GM23338 (cell line): ENCODE measurements around the gene AQP1. TPM values are rescaled to one million over a fixed set of nuclear protein-coding genes. Genes with fewer than 3 reads are reported as not detected.

Experiments
- ATAC-seq: fragments of 200-7000 bp; cut with Tn5 transposase; 3 replicates; pipeline ENCODE4 v1.9.1; 2020
- DNase-seq: peaks from one replicate; pipeline ENCODE4 v3.0.0-alpha.2; 2015; ENCODE audit warnings: low spot score
- H2AFZ ChIP-seq: fragments of 200-600 bp; sonication (generic); 2 replicates; pipeline ENCODE4 v1.8.0; 2016; ENCODE audit warnings: antibody characterized with exemption, mild to moderate bottlenecking, moderate library complexity
- H3F3A ChIP-seq: fragments of 200-600 bp; sonication (generic); replicated peaks from 2 replicates; pipeline ENCODE4 v1.8.0; 2017; ENCODE audit warnings: antibody characterized with exemption, mixed run types, low read depth
- H3K27ac ChIP-seq: fragments of 200-600 bp; sonication (generic); 2 replicates; pipeline ENCODE4 v1.6.1; 2016; ENCODE audit warnings: low read depth
- H3K27me3 ChIP-seq: fragments of 200-600 bp; sonication (generic); 2 replicates; pipeline ENCODE4 v1.8.0; 2016; ENCODE audit warnings: mild to moderate bottlenecking, mixed run types, moderate library complexity; ENCODE audit not compliant: insufficient read depth
- H3K36me3 ChIP-seq: fragments of 200-600 bp; sonication (generic); 2 replicates; pipeline ENCODE4 v1.8.0; 2016; ENCODE audit warnings: mild to moderate bottlenecking; ENCODE audit not compliant: insufficient read depth
- H3K4me1 ChIP-seq: fragments of 200-600 bp; sonication (generic); 2 replicates; pipeline ENCODE4 v1.8.0; 2016; ENCODE audit warnings: mild to moderate bottlenecking, moderate library complexity; ENCODE audit not compliant: insufficient read depth
- H3K4me2 ChIP-seq: fragments of 200-600 bp; sonication (generic); 2 replicates; pipeline ENCODE4 v1.7.1; 2017; ENCODE audit warnings: mixed run types
- H3K4me3 ChIP-seq: fragments of 200-600 bp; sonication (generic); 2 replicates; pipeline ENCODE4 v1.6.1; 2016; ENCODE audit warnings: mixed run types
- H3K79me2 ChIP-seq: fragments of 200-600 bp; sonication (generic); replicated peaks from 2 replicates; pipeline ENCODE4 v1.8.0; 2017; ENCODE audit warnings: mild to moderate bottlenecking; ENCODE audit not compliant: insufficient read depth
- H3K9me2 ChIP-seq: fragments of 200-600 bp; sonication (generic); 2 replicates; pipeline ENCODE4 v1.8.0; 2017; ENCODE audit not compliant: insufficient read depth
- H4K20me1 ChIP-seq: fragments of 200-600 bp; sonication (generic); replicated peaks from 2 replicates; pipeline ENCODE4 v1.8.0; 2017; ENCODE audit warnings: mild to moderate bottlenecking; ENCODE audit not compliant: insufficient read depth
- H3K27ac Mint-ChIP-seq: 2 replicates; pipeline ENCODE4 v1.8.0; 2020; ENCODE audit warnings: inconsistent platforms, mild to moderate bottlenecking, moderate library complexity, mixed read lengths
- H3K27me3 Mint-ChIP-seq: 3 replicates; pipeline ENCODE4 v1.8.0; 2022; ENCODE audit warnings: low read depth, mild to moderate bottlenecking, moderate library complexity, mixed read lengths, inconsistent platforms; ENCODE audit not compliant: insufficient read depth, poor library complexity
- H3K36me3 Mint-ChIP-seq: 3 replicates; pipeline ENCODE4 v1.8.0; 2021; ENCODE audit warnings: low read depth, mild to moderate bottlenecking, inconsistent platforms, moderate library complexity, mixed read lengths
- H3K4me1 Mint-ChIP-seq: 3 replicates; pipeline ENCODE4 v1.8.0; 2020; ENCODE audit warnings: mild to moderate bottlenecking, inconsistent platforms, mixed read lengths
- H3K4me3 Mint-ChIP-seq: 3 replicates; pipeline ENCODE4 v1.8.0; 2021; ENCODE audit warnings: moderate library complexity, mild to moderate bottlenecking, inconsistent platforms, mixed read lengths
- H3K9me3 Mint-ChIP-seq: 3 replicates; pipeline ENCODE4 v1.8.0; 2020; ENCODE audit warnings: moderate library complexity, mild to moderate bottlenecking, inconsistent platforms, mixed read lengths
- EZH2 ChIP-seq: fragments of 200-600 bp; sonication (generic); IDR thresholded peaks from one replicate; pipeline ENCODE4 v1.8.0; 2017; ENCODE audit warnings: antibody characterized with exemption, mild to moderate bottlenecking, low read depth; ENCODE audit not compliant: unreplicated experiment
- POLR2AphosphoS5 ChIP-seq: IDR thresholded peaks from 2 replicates; pipeline ENCODE4 v1.6.1; 2016; ENCODE audit warnings: antibody characterized with exemption, low read depth
- STAT1 ChIP-seq: IDR thresholded peaks from one replicate; pipeline ENCODE4 v1.6.1; 2016; ENCODE audit warnings: antibody characterized with exemption; ENCODE audit not compliant: unreplicated experiment
- ZNF331 ChIP-seq: fragments of 250-450 bp; sonication (Bioruptor Pico); IDR thresholded peaks from 2 replicates; pipeline ENCODE4 v1.5.0; 2020; ENCODE audit warnings: low read depth, mild to moderate bottlenecking, moderate library complexity
- polyA plus RNA-seq: library from polyadenylated mRNA; unstranded; fragments of >200 nt; fragmentation: Nextera tagmentation; extraction: Ambion mirVana; gene quantifications from 2 replicates; pipeline ENCODE4 v1.2.1, GENCODE V29; 2016
- total RNA-seq: library from RNA; depleted of rRNA; stranded (reverse); fragments of >200 nt; shearing (Covaris generic); gene quantifications from 2 replicates; pipeline ENCODE4 v1.2.3, GENCODE V29; 2014
- TF ChIP-seq, protein P1 (sequence below): IDR thresholded peaks from one replicate; pipeline ENCODE4 v1.6.1; 2018; ENCODE audit warnings: antibody characterized with exemption; ENCODE audit not compliant: unreplicated experiment
- TF ChIP-seq, protein P2 (sequence below): IDR thresholded peaks from 2 replicates; pipeline ENCODE4 v1.6.1; 2016; ENCODE audit warnings: antibody characterized with exemption

Gene AQP1
- total and polyA plus RNA-seq, 2 experiments from 2014 or later = 0.28 TPM; not detected in 1

DNA sequence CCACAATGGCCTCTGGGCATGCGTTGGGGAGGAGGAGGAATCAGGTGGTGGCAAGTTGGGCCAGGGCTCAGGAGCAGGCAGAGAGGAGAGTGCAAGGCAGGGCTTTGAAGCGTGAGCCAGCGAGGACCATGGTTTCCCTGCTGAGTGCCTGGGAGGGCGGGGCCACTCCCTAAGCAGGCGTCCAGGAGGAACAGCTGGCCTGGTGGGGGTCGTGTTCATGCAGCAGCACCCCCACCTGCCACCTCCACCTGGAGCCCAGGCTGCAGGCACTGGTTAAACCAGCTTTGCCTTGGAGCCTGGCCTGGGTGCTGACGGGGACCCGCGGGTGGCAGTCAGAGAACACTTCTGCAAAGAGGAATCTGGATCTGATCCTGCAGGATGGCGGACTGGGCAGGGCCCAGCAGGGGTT is 24.2 kb upstream of the AQP1 start:
- Histone ChIP-seq H3K79me2 (no peaks in the 10 kb centered on the region), H4K20me1 (no peaks in the 10 kb centered on the region), H3K4me2 (no peak overlapping the region), H3K9me2 (no peaks in the 10 kb centered on the region), H3K36me3 (no peaks in the 10 kb centered on the region), H3K27me3 (no peaks in the 10 kb centered on the region), H3K4me1 (no peaks in the 10 kb centered on the region), H3K4me3 (no peak overlapping the region), H3F3A (no peaks in the 10 kb centered on the region), H2AFZ (no peak overlapping the region), H3K27ac (no peak overlapping the region)
- H3K36me3 Mint-ChIP-seq = no peaks in the 10 kb centered on the region; the same call in 2 of the 3 replicates
- DNase-seq = no peak
- no peak overlapping the region; the same call in 1 of the 2 replicates for H3K27ac Mint-ChIP-seq
- no peak overlapping the region for H3K4me3 Mint-ChIP-seq
- no peaks in the 10 kb centered on the region for H3K9me3 Mint-ChIP-seq
- H3K27me3 Mint-ChIP-seq = no peaks in the 10 kb centered on the region
- TF ChIP-seq, protein P1, sequence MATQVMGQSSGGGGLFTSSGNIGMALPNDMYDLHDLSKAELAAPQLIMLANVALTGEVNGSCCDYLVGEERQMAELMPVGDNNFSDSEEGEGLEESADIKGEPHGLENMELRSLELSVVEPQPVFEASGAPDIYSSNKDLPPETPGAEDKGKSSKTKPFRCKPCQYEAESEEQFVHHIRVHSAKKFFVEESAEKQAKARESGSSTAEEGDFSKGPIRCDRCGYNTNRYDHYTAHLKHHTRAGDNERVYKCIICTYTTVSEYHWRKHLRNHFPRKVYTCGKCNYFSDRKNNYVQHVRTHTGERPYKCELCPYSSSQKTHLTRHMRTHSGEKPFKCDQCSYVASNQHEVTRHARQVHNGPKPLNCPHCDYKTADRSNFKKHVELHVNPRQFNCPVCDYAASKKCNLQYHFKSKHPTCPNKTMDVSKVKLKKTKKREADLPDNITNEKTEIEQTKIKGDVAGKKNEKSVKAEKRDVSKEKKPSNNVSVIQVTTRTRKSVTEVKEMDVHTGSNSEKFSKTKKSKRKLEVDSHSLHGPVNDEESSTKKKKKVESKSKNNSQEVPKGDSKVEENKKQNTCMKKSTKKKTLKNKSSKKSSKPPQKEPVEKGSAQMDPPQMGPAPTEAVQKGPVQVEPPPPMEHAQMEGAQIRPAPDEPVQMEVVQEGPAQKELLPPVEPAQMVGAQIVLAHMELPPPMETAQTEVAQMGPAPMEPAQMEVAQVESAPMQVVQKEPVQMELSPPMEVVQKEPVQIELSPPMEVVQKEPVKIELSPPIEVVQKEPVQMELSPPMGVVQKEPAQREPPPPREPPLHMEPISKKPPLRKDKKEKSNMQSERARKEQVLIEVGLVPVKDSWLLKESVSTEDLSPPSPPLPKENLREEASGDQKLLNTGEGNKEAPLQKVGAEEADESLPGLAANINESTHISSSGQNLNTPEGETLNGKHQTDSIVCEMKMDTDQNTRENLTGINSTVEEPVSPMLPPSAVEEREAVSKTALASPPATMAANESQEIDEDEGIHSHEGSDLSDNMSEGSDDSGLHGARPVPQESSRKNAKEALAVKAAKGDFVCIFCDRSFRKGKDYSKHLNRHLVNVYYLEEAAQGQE = no peak
- TF ChIP-seq, protein P2, sequence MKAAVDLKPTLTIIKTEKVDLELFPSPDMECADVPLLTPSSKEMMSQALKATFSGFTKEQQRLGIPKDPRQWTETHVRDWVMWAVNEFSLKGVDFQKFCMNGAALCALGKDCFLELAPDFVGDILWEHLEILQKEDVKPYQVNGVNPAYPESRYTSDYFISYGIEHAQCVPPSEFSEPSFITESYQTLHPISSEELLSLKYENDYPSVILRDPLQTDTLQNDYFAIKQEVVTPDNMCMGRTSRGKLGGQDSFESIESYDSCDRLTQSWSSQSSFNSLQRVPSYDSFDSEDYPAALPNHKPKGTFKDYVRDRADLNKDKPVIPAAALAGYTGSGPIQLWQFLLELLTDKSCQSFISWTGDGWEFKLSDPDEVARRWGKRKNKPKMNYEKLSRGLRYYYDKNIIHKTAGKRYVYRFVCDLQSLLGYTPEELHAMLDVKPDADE = no peak
- TF ChIP-seq STAT1 (no peak), POLR2AphosphoS5 (no peak)
- ATAC-seq = peak; percentile 74
- peaks cover 18% of the 10 kb centered on the region for H3K4me1 Mint-ChIP-seq

DNA sequence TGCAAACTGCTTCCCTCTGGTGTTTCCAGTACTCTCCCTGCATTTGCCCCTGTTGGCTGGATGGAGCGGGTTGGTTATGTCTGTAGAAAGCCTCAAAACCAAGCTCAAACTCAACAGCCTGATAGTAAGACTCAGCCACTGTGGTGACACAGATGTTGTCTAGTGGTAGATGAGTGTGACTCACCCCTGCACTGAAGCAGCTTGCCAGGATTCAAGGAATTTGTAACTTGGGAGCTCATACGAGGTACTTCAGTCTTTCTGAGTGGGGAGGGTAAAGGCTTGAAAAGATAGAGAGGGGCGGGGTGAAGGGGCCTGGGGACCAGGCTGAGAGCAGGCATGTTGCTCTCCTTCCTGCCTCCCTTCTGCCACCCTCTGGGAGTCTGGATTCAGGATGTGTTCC is 22.9 kb upstream of the AQP1 start:
- Histone ChIP-seq H3K9me2 (no peaks in the 10 kb centered on the region), H3K4me3 (no peak overlapping the region), H3K4me2 (no peak overlapping the region), H3K36me3 (no peaks in the 10 kb centered on the region), H2AFZ (no peak overlapping the region), H4K20me1 (no peaks in the 10 kb centered on the region), H3K27me3 (no peaks in the 10 kb centered on the region), H3F3A (no peaks in the 10 kb centered on the region), H3K79me2 (no peaks in the 10 kb centered on the region), H3K4me1 (no peaks in the 10 kb centered on the region), H3K27ac (no peak overlapping the region)
- H3K4me1 Mint-ChIP-seq = peaks cover 18% of the 10 kb centered on the region
- no peaks in the 10 kb centered on the region for H3K9me3 Mint-ChIP-seq
- no peak for DNase-seq
- H3K36me3 Mint-ChIP-seq = no peaks in the 10 kb centered on the region; the same call in 2 of the 3 replicates
- peak; percentile 46 for ATAC-seq
- TF ChIP-seq EZH2 = no peak
- TF ChIP-seq, protein P1 = no peak
- TF ChIP-seq ZNF331 = no peak
- H3K27me3 Mint-ChIP-seq = no peaks in the 10 kb centered on the region
- H3K4me3 Mint-ChIP-seq = no peak overlapping the region
- no peak overlapping the region for H3K27ac Mint-ChIP-seq
